Neuronal stem cell (in vitro differentiated cells): ENCODE data around the gene HOXA13. TPM values are rescaled to one million over a fixed set of nuclear protein-coding genes. Genes with fewer than 3 reads are reported as not detected.

Experiments
- DNase-seq: peaks from one replicate; pipeline ENCODE4 v3.0.0-alpha.2; 2013; ENCODE audit warnings: low spot score
- H2AFZ ChIP-seq: one replicate; pipeline ENCODE4 v1.6.1; 2013; ENCODE audit warnings: mild to moderate bottlenecking, low read length, inconsistent platforms
- H2AK5ac ChIP-seq: 2 replicates; pipeline ENCODE4 v1.6.1; 2013; ENCODE audit warnings: low read depth, mild to moderate bottlenecking, inconsistent platforms, low read length, moderate library complexity, mixed read lengths
- H2BK120ac ChIP-seq: 2 replicates; pipeline ENCODE4 v1.6.1; 2013; ENCODE audit warnings: low read depth, mild to moderate bottlenecking, inconsistent platforms, low read length, moderate library complexity, mixed read lengths
- H2BK12ac ChIP-seq: one replicate; pipeline ENCODE4 v1.6.1; 2013; ENCODE audit warnings: low read length, inconsistent platforms
- H2BK15ac ChIP-seq: 2 replicates; pipeline ENCODE4 v1.6.1; 2013; ENCODE audit warnings: mild to moderate bottlenecking, low read length, inconsistent platforms, mixed read lengths
- H2BK5ac ChIP-seq: one replicate; pipeline ENCODE4 v1.6.1; 2013; ENCODE audit warnings: inconsistent platforms, mild to moderate bottlenecking, low read length, moderate library complexity
- H3K14ac ChIP-seq: one replicate; pipeline ENCODE4 v1.6.1; 2013; ENCODE audit warnings: low read length, inconsistent platforms
- H3K18ac ChIP-seq: 2 replicates; pipeline ENCODE4 v1.6.1; 2013; ENCODE audit warnings: low read length, inconsistent platforms
- H3K23ac ChIP-seq: 2 replicates; pipeline ENCODE4 v1.6.1; 2013; ENCODE audit warnings: low read depth, mild to moderate bottlenecking, mixed read lengths, low read length, inconsistent platforms; ENCODE audit not compliant: poor library complexity
- H3K27ac ChIP-seq: replicated peaks from 3 replicates; pipeline ENCODE4 v1.5.1; 2013; ENCODE audit warnings: low read length, inconsistent platforms
- H3K27me3 ChIP-seq, 3 experiments: 2 replicates each; pipeline ENCODE4 v1.6.1; 2013; ENCODE audit warnings: low read length in 3 of 3, mild to moderate bottlenecking in 2 of 3, inconsistent platforms in 1 of 3, low read depth in 1 of 3, mixed read lengths in 1 of 3, moderate library complexity in 1 of 3; ENCODE audit not compliant: control insufficient read depth in 3 of 3, insufficient read depth in 3 of 3
- H3K36me3 ChIP-seq, 2 donors: replicated peaks in 1 of 2; 2 replicates each; pipeline ENCODE4 v1.6.1; 2013; ENCODE audit warnings: low read length in 2 of 2; ENCODE audit not compliant: control insufficient read depth in 2 of 2, insufficient read depth in 2 of 2
- H3K4ac ChIP-seq: 2 replicates; pipeline ENCODE4 v1.6.1; 2013; ENCODE audit warnings: inconsistent platforms, mild to moderate bottlenecking, low read length, moderate library complexity
- H3K4me1 ChIP-seq, 2 donors: 1 replicate in 1 of 2; 2 replicates in 1 of 2; pipeline ENCODE4 v1.6.1; 2013; ENCODE audit warnings: low read length in 2 of 2, low read depth in 1 of 2; ENCODE audit not compliant: control insufficient read depth in 2 of 2, insufficient read depth in 1 of 2
- H3K4me2 ChIP-seq: one replicate; pipeline ENCODE4 v1.6.1; 2013; ENCODE audit warnings: mild to moderate bottlenecking, low read length, inconsistent platforms; ENCODE audit not compliant: insufficient read depth, poor library complexity, severe bottlenecking
- H3K4me3 ChIP-seq, 2 donors: 2 replicates each; pipeline ENCODE4 v1.5.1; 2013; ENCODE audit warnings: low read length in 2 of 2, mild to moderate bottlenecking in 2 of 2, inconsistent platforms in 1 of 2, moderate library complexity in 1 of 2
- H3K79me1 ChIP-seq: one replicate; pipeline ENCODE4 v1.6.1; 2013; ENCODE audit warnings: low read depth, mild to moderate bottlenecking, inconsistent platforms, low read length, moderate library complexity
- H3K9ac ChIP-seq: one replicate; pipeline ENCODE4 v1.6.1; 2013; ENCODE audit warnings: mild to moderate bottlenecking, low read depth, low read length, inconsistent platforms; ENCODE audit not compliant: poor library complexity
- H3K9me3 ChIP-seq, 2 donors: replicated peaks in 1 of 2; 2 replicates each; pipeline versions ENCODE3 to v1.6.1; 2013; ENCODE audit warnings: low read length in 2 of 2, mild to moderate bottlenecking in 2 of 2, inconsistent platforms in 1 of 2, low read depth in 1 of 2, mixed read lengths in 1 of 2, moderate library complexity in 1 of 2; ENCODE audit not compliant: control insufficient read depth in 2 of 2, insufficient read depth in 1 of 2
- H4K8ac ChIP-seq: one replicate; pipeline ENCODE4 v1.6.1; 2013; ENCODE audit warnings: low read depth, mild to moderate bottlenecking, inconsistent platforms, low read length, moderate library complexity
- H4K91ac ChIP-seq: one replicate; pipeline ENCODE4 v1.6.1; 2013; ENCODE audit warnings: low read length, low read depth, mild to moderate bottlenecking, inconsistent platforms; ENCODE audit not compliant: poor library complexity
- WGBS, 2 donors: extraction: QIAGEN DNeasy Blood & Tissue Kit; methylation state at CpG; one replicate each; pipeline ENCODE4 v1.1.7; 2013; ENCODE audit warnings: missing lambda C conversion rate in 2 of 2, mixed read lengths in 1 of 2; ENCODE audit not compliant: insufficient read length in 2 of 2, insufficient replicate concordance in 1 of 2; ENCODE audit errors: extremely low coverage in 2 of 2; 5-methylcytosine and 5-hydroxymethylcytosine counted together
- polyA plus RNA-seq, 2 experiments: library from polyadenylated mRNA; stranded (reverse); fragments of 200-250 nt; gene quantifications; one replicate each; pipeline ENCODE4 v1.2.3, GENCODE V29; 2013

HOXA13 gene
- polyA plus RNA-seq (2013, experiment 1 of 2), result not detected
- not detected for polyA plus RNA-seq (2013, experiment 2 of 2)

DNA sequence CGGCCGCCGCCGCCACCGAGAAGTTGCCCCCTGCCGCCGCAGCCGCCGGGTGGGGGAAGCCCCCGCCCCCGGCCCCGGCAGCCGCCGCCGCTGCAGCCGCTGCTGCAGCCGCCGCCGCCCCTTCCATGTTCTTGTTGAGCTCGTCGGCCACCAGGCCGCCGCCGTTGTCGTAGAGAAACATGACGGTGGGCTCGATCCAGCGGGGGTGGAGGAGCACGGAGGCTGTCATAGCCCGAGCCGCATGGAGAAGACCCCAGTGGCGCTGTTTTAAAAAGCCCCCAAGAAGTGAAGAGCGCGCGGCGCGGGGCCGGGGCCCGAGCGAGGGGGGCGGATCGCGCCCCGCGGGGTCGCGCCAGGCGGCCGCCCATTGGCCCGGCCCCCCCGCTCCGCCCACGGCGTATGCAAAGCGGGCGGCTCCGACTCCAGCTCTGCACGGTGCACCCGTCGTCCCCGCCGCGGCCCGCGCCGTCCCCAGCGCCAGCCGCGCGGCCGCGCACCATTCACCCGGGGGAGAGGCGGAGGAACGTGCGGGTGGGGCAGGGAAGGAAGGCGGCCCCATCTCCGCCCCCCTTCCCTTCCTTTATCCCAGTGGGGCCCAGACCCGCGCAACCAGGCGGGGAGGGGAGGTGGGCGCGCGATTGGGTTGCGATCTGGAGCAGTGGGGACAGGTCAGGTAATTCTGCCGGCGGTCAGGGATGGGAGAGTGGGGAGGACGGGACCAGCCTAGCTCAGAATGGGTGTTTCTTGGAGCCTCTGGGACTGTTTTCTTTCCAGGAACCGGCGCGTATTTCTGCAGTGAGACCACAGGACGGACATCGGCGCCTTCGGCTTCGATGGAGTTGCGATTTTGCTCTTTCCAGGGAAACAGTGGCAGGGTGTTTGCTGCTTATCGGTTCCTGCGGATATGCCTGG lies at the start of gene HOXA13:
Gene HOXA13 (minus strand): TSS at position 243 of the 912 bp plus-strand sequence. CDS start 14 bp downstream, at position 229.
- Histone ChIP-seq H4K8ac (no peak within 1 kb of the TSS), H3K36me3 (no peaks in the 10 kb centered on the region), H3K18ac (peak within 1 kb of the TSS; percentile 36), H2BK120ac (no peak within 1 kb of the TSS), H3K4me3 (peak within 1 kb of the TSS; percentile 37 to 68), H3K14ac (no peak within 1 kb of the TSS), H3K4ac (no peak within 1 kb of the TSS), H3K79me1 (no peaks in the 10 kb centered on the region), H4K91ac (no peak within 1 kb of the TSS), H2AK5ac (no peak within 1 kb of the TSS), H3K23ac (peak within 1 kb of the TSS; percentile 45), H3K4me1 (peaks cover 0 to 1% of the 10 kb centered on the region in 2 donors), H3K27ac (no peak within 1 kb of the TSS), H3K27me3 (peaks cover 61 to 94% (median 87%) of the 10 kb centered on the region in 3 experiments), H3K9ac (no peak within 1 kb of the TSS), H3K9me3 (no peaks in the 10 kb centered on the region), H2BK12ac (no peak within 1 kb of the TSS), H2AFZ (peak within 1 kb of the TSS; percentile 85), H2BK5ac (peak within 1 kb of the TSS; percentile 15), H2BK15ac (no peak within 1 kb of the TSS), H3K4me2 (peak within 1 kb of the TSS; percentile 63)
- DNase-seq, result peak; percentile 62
- no CpG with 5 or more reads among the region's 99 CpGs for WGBS, 2 donors

DNA sequence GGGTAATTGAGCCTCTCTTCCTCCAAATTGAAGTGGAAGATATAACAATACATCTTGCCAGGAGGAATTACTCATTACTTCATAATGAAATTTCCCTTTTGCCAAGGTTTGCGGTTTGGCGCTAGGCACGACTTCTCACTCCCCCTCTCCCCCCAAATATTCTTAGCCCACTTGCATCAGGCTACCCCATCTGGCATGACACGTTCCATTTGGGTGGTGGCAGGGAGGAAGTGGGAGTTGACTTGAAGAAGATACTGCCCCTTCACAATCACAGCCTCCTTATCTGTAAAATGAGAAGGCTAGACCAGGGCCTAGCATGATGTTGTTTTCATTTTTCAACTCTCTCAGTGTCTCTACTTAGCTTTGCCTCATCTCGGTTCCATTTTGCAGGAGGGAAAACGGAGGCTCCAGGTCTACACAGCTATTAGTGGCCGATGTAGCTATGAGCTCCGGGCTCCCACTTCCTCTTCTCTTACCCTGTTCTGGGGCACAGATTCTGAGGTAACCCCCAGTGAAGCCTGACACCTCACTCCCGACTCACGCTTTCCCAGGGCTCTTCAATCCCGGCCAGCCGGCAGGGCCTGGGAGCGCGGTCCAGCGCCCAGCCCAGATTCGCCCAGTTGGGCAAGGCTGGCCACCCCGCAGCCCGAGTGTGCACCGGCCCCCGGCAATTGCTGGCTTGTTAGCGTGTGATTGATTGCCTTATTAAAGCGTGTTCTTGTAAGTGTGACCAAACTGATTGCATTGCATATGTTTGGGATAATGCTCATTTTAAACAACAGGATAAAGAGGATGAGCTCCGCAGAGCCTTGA lies 49.2 kb upstream of the HOXA13 start:
- H3K4me3 ChIP-seq, result no peak overlapping the region
- H3K18ac ChIP-seq, result no peak overlapping the region
- H3K36me3 ChIP-seq, result no peaks in the 10 kb centered on the region
- H3K23ac ChIP-seq, result no peak overlapping the region
- no peaks in the 10 kb centered on the region for H3K79me1 ChIP-seq
- H2AFZ ChIP-seq, result no peak overlapping the region
- no peak overlapping the region for H2BK120ac ChIP-seq
- H3K27me3 ChIP-seq, result peaks cover 67 to 100% (median 99%) of the 10 kb centered on the region in 3 experiments
- peaks cover 0 to 3% of the 10 kb centered on the region in 2 donors for H3K4me1 ChIP-seq
- no peak overlapping the region for H3K9ac ChIP-seq
- H4K91ac ChIP-seq, result no peak overlapping the region
- no CpG with 5 or more reads among the region's 23 CpGs for WGBS, 2 donors
- no peak overlapping the region for H3K4ac ChIP-seq
- H2AK5ac ChIP-seq, result no peak overlapping the region
- H2BK15ac ChIP-seq, result no peak overlapping the region
- H2BK5ac ChIP-seq, result no peak overlapping the region
- no peak for DNase-seq
- H4K8ac ChIP-seq, result no peak overlapping the region
- H2BK12ac ChIP-seq, result no peak overlapping the region
- no peak overlapping the region for H3K27ac ChIP-seq
- H3K14ac ChIP-seq, result no peak overlapping the region
- H3K4me2 ChIP-seq, result no peak overlapping the region
- peaks cover 5% of the 10 kb centered on the region in 2 donors for H3K9me3 ChIP-seq

- WGBS, 2 donors, result no CpG with 5 or more reads among the region's 3 CpGs
- no peak for DNase-seq
Observed at GRCh38 chr7:27248427-27248806, 48.5 kb upstream of the HOXA13 start.

More at GRCh38 chr7:27248427-27248806, 48.5 kb upstream of the HOXA13 start:
- Histone ChIP-seq H2BK15ac (no peak overlapping the region), H3K9me3 (peaks cover 5% of the 10 kb centered on the region in 2 donors), H3K9ac (no peak overlapping the region), H3K18ac (no peak overlapping the region), H3K79me1 (no peaks in the 10 kb centered on the region), H3K36me3 (no peaks in the 10 kb centered on the region), H3K4ac (no peak overlapping the region), H2BK5ac (no peak overlapping the region), H2BK120ac (no peak overlapping the region), H2AK5ac (no peak overlapping the region), H3K27ac (no peak overlapping the region), H2BK12ac (no peak overlapping the region), H3K4me1 (peaks cover 0 to 3% of the 10 kb centered on the region in 2 donors), H4K91ac (no peak overlapping the region), H3K23ac (no peak overlapping the region), H3K4me3 (no peak overlapping the region), H3K14ac (no peak overlapping the region), H3K27me3 (peaks cover 71 to 100% (median 100%) of the 10 kb centered on the region in 3 experiments), H2AFZ (no peak overlapping the region), H4K8ac (no peak overlapping the region), H3K4me2 (no peak overlapping the region)
